Type B pancreatic cell (in vitro differentiated cells): ENCODE measurements around the gene PDCD1. TPM values are rescaled to one million over a fixed set of nuclear protein-coding genes. Genes with fewer than 3 reads are reported as not detected.

Experiments used
- DNase-seq: peaks from one replicate; pipeline ENCODE4 v3.0.0; 2021; ENCODE audit warnings: mixed read lengths; ENCODE audit not compliant: unreplicated experiment; ENCODE audit errors: extremely low spot score
- H3K27ac Mint-ChIP-seq: 2 replicates; pipeline ENCODE4 v1.8.0; 2021; ENCODE audit warnings: mild to moderate bottlenecking, mixed read lengths
- H3K27me3 Mint-ChIP-seq: 2 replicates; pipeline ENCODE4 v1.8.0; 2021; ENCODE audit warnings: mixed read lengths
- H3K36me3 Mint-ChIP-seq: 2 replicates; pipeline ENCODE4 v1.8.0; 2021; ENCODE audit warnings: mixed read lengths
- H3K4me1 Mint-ChIP-seq: one replicate; pipeline ENCODE4 v1.8.0; 2021; ENCODE audit warnings: mixed read lengths; ENCODE audit not compliant: unreplicated experiment
- H3K4me3 Mint-ChIP-seq: 2 replicates; pipeline ENCODE4 v1.8.0; 2021; ENCODE audit warnings: mild to moderate bottlenecking, mixed read lengths
- H3K9me3 Mint-ChIP-seq: 2 replicates; pipeline ENCODE4 v1.8.0; 2021; ENCODE audit warnings: mixed read lengths
- CTCF ChIP-seq: fragments of 200-600 bp; sonication (generic); conservative IDR thresholded peaks from 2 replicates; pipeline ENCODE4 v1.5.0; 2021; ENCODE audit warnings: antibody characterized with exemption, mild to moderate bottlenecking
- total RNA-seq: library from RNA; stranded (reverse); gene quantifications from 2 replicates; pipeline ENCODE4 v1.2.1, GENCODE V29; 2021; ENCODE audit warnings: low replicate concordance

PDCD1 gene
- total RNA-seq, 1 donor from 2014 or later, result not detected

DNA sequence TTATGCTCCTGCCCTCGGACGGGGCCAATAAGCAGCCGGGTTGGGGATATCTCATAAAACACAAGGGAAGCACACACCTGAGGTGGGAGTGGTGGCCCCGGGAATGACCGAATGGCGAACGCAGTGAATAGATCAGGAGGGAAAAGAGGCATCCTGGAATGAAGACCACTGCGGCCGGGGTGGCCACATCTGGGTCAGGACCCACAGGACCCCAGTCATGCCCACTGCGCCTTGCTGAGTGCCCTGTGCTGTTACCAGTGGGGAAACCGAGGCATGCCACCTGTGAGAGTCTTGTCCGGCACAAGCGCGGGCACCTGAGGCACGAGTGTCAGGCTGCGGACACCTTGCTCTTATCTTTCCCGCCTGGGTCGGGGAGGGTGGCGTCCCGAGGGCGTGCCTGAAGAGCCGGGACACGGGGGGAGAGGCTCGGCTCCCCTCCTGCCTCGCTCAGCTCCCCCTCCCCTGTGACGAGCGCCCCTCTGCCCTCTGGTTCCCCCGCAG lies 1.6 kb downstream of the PDCD1 start:
- Mint-ChIP-seq H3K27ac (no peak overlapping the region), H3K27me3 (no peaks in the 10 kb centered on the region), H3K9me3 (no peaks in the 10 kb centered on the region), H3K4me1 (peaks cover 3% of the 10 kb centered on the region), H3K36me3 (no peaks in the 10 kb centered on the region), H3K4me3 (no peak overlapping the region)
- TF ChIP-seq CTCF, result no peak
- no peak for DNase-seq

- no peak for TF ChIP-seq CTCF
- no peak overlapping the region for H3K27ac Mint-ChIP-seq
- H3K4me1 Mint-ChIP-seq, result peaks cover 3% of the 10 kb centered on the region
These were observed 2.7 kb downstream of the PDCD1 start for GRCh38 chr2:241855888-241856422.

GRCh38 chr2:241855245-241855887 lies 3.3 kb downstream of the PDCD1 start:
- H3K4me1 Mint-ChIP-seq, result peaks cover 3% of the 10 kb centered on the region
- H3K9me3 Mint-ChIP-seq, result no peaks in the 10 kb centered on the region

More at GRCh38 chr2:241855888-241856422, 2.7 kb downstream of the PDCD1 start:
- Mint-ChIP-seq H3K27me3 (no peaks in the 10 kb centered on the region), H3K9me3 (no peaks in the 10 kb centered on the region), H3K4me3 (no peak overlapping the region), H3K36me3 (no peaks in the 10 kb centered on the region)
- no peak for DNase-seq

GRCh38 chr2:241854342-241855244 lies 4.1 kb downstream of the PDCD1 start:
- peaks cover under 1% of the 10 kb centered on the region for H3K4me1 Mint-ChIP-seq
- H3K9me3 Mint-ChIP-seq, result no peaks in the 10 kb centered on the region
- H3K27ac Mint-ChIP-seq, result no peak overlapping the region
- no peaks in the 10 kb centered on the region for H3K27me3 Mint-ChIP-seq
- no peaks in the 10 kb centered on the region for H3K36me3 Mint-ChIP-seq
- no peak for TF ChIP-seq CTCF
- H3K4me3 Mint-ChIP-seq, result no peak overlapping the region
- DNase-seq, result no peak

More at GRCh38 chr2:241855245-241855887, 3.3 kb downstream of the PDCD1 start:
- DNase-seq, result no peak
- no peak overlapping the region for H3K4me3 Mint-ChIP-seq
- H3K27me3 Mint-ChIP-seq, result no peaks in the 10 kb centered on the region
- H3K27ac Mint-ChIP-seq, result no peak overlapping the region
- H3K36me3 Mint-ChIP-seq, result no peaks in the 10 kb centered on the region
- TF ChIP-seq CTCF, result no peak

DNA sequence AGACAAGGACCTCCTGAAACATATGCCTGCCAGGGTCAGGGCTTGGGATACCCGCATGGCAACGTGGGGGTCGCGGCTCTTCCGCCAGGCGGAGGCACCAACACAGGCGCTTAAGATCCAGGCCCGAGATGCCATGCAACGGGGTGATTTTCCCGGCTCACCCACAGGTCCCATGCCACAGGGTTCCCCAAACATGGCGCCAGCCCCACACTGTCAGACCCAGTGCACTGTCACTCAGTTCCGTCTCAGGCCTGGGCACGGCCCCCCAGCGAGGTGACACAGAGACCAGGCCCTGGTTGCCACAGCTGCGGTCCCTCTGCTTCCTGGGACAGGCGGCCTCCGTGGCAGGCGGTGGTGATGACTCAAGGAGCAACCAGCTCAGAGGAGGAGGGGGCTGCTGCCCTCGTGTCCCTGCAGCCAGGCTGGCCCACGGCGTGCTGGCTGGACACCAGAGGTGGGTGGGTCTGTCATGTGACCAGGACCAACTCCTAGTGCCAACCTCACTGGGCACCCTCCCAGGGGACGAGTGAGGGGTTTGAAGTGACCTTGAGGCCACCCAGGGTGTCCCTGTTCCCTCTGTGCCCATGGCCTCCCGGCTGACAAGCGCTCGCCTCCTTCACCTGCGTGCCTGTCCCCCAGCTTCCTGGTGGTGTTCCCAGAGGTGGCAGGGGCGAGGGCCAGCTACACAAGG lies 4.9 kb downstream of the PDCD1 start:
- Mint-ChIP-seq H3K36me3 (no peaks in the 10 kb centered on the region), H3K4me1 (no peaks in the 10 kb centered on the region), H3K27me3 (peaks cover 1% of the 10 kb centered on the region), H3K9me3 (no peaks in the 10 kb centered on the region), H3K4me3 (no peak overlapping the region), H3K27ac (no peak overlapping the region)
- DNase-seq, result no peak
- TF ChIP-seq CTCF, result no peak
